ELF-1 (cell line): ENCODE results near the gene CD74.

Experiments used
- DNase-seq: peaks from one replicate; pipeline ENCODE4 v3.0.0-alpha.2; 2016; ENCODE audit warnings: low read depth, low spot score

The CD74 gene

DNA sequence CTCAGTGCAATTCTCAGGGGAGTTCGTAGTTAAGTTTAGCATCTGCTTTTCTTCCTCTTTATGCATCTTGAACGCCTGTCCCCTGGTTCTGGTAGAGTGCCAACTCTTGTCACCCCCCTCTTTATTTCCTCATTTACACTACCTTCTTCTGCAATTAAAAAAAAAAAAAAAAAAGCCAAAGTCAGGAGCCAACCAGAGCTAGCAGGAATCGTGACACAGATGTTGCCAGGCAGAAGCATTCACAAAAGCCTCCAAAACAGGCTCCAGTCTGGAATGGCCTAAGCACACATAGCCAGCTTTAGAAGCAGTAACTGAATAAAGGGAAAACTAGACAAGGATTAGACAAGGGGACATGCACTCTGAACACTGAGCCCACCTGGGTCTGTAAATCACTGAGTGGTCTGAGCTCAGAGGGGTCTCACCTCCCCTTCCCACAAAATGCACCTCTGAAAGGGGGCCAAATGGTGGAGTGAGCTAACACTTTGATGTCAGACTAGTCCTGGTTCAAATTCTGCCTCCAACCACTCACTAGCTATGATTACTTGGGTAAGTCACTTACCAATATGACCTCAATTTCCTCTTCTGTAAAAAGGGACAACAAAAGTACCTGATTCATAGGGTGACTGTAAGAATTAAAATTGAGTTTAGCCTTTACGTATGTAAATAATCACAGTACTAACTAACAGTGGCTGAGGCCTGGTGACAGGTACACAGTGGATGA is 2.0 kb downstream of the CD74 start:
- peak; percentile 68 for DNase-seq

DNA sequence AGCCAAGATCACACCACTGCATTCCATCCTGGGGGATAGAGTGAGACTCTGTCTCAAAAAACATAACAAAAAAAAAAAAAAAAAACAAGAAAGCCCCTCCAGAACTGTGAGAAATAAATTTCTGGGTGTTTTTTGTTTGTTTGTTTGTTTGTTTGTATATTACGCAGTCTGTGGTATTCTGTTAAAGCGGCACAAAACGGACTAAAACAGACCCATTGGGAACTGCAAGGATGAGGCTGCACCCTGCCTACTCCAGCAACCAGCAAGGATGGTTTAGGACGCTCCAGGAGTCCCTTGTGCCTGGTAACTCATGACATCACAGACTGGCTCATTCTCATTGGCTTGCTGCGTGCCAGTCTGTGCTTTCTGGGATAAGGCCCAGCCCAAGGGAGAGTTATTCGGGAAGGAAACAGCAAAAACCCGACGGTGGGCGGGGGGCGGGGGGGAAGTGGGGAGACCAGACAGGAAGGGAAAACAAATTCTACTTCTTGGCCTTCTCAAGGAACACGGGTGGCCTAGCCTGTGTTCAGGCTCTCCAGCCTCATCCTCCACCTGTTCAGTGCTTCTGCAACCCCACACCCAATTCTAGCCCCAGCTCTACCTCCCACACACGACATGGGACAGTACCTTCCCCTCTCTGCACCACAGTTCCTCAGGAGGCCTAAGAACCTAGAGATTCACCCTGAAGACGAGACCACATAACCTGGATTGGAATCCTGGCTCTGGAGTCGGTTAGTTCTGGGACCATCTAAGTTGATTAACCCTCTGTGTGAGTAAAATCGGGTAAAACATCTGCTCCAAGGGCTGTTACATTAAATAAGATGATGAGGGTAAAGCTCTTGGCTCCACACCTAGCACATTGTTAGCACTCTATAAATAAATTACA is 2.8 kb downstream of the CD74 start:
- peak; percentile 86 for DNase-seq

DNA sequence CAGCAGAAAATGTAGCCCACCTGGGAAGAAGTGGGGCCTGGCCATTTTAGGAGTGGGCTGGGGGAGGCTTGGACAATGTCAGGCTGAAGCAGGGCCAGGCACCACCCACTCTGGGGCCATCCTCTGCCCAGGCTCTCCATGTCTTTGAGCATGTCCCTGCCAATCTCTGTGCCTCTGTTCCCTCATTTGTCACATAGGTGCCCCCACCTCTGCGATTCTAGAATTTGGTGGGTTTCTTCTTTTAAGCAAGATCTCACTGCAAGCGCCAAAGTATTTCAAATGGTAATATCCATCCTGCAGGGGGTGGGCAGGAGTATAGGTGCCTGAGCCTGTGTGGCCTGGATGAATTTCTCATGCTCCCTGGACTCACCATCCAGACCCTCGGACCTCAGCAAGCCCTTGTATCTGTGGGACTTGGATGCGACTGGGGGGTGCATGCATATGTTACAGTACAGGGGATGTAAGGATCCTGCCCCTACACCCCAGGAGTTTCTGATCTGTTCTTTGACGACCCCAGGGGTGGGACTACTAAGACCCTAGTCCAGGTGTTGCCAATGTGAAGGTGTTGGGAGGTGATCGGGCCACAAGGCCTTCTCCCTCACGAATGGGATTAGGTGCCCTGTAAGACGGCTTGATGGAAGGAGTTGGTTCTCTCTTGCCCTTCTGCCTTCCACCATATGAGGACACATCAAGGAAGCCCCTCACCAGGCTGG is 4.3 kb downstream of the CD74 start:
- DNase-seq = no peak

DNA sequence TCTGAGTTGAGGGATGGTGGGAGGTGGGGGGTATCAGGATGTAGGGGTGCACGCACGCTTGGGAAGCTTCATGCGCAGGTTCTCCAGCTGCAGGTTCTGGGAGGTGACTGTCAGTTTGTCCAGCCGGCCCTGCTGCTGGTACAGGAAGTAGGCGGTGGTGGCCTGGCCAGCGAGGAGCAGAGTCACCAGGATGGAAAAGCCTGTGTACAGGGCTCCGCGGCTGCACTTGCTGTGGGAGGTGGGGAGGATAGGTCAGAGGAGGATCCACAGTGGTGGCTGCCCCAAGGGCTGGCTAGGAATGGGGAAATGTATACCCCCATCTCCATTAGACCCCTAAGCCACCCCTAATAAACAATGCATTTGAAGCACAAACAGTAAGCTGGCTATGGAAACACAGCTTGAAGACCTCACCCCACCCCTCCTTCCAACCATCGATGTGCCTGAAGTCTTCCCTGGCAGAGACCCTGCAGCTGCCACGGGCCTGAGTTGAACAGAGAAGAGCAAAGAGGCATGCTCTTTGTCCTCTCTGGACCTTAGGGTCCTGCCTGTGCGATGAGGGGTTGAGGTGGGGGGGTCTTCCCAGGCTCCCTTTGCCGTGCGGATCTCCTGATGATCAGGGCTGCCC is 5.5 kb downstream of the CD74 start:
- DNase-seq = no peak

DNA sequence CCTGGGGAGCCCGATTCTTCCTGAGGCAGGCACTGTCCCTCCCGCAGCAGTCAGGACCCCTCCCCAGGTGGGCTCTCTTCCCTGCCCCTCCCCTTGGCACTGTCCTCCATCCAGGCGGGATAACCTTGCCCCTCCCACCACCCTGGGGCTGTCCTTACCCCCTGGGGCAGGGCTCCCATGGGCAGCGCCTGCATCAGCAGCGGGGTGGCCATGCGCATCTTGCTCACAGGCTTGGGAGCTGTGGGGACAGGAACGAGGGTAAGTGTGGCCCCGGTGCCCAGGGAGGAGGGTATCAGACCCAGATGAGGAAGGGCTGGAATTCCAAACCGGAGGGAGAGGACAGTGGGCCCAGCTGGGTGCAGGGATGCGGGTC is 6.0 kb downstream of the CD74 start:
- no peak for DNase-seq

DNA sequence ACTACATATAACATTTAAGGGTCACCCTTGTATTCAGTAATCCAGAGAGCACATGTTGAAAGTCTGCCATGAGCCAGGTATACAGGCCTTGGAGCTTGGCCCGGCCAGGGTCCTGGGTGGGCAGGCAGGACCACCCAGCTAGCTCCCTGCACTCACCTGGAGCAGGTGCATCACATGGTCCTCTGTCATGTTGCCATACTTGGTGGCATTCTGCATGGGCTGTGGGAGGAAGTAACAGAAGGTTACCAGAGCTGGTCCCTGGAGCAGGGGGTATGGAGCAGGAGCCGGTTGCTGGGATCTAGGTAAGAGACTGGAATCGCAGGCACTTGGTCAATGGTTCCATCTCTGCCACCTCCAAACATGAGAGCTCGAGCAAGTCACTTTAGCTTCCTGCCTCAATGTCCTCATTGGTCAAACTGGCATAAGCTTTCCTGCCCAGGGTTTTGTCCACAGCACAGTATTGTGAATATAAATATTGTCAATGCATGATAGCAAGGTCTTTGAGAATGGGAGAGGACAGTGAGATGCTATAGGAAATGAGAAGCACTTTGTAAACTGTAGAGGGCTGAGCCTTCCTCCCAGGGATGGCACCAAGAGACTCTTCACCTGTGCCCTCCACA is 6.5 kb downstream of the CD74 start:
- DNase-seq = no peak

DNA sequence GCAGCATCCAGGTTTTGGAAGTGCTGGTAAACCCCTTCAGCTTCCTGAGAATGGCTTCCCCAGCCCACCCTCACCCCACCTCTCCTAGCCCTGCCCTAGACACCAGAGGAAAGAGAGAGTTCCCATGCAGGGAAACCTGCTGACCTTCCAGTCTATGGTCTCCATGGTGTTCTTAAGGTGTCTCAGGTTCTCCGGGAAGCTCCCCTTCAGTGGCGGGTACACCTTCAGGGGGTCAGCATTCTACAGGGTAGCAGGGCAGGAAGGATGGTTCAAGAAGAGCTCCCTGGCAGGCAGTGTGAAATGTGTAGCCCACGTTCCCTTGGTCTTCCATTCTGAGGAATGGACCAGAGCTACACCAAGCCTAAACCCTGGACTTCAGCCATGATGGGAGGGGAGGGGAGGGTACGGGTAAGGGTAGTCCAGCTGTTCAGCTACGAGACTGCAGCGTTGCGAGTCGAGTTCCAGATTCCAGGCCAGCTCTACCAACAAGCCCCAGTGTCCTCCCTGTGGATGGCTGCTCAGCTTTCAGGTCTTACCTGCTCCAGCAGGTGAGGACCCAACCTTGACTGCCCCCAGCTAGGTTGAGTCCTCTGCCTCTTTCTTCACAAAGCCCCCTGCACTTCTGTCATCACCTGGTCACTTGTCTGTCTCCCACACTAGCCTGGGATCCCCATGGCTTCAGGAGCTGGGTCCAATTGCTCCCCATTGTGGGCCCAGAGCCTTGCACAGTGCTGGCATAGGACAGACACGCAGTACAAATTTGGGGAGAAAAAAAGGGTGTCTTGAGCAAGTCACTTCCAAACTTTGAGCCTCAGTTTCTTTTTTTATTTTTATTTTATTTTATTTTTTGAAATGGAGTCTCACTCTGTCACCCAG is 7.5 kb downstream of the CD74 start:
- no peak for DNase-seq

DNA sequence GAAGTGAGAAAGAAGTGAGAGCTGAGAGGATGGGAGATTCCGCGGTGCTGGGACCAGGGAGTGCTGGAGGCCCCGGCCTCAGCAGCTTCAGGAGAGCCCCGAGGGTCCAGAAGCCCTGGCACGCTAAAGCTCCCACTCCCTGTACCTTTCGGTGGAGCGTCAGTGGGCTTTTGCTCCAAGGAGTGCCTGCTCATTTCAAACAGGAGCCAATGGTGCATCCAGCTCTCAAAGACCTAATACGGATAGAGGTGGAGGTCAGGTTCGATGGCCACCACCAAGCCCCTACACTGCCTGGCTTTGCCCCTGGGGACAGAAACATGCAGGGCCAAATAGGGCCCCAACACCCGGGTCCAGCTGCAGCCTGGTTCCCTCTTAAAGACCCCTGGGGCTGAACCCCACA is 8.2 kb downstream of the CD74 start:
- DNase-seq = no peak

DNA sequence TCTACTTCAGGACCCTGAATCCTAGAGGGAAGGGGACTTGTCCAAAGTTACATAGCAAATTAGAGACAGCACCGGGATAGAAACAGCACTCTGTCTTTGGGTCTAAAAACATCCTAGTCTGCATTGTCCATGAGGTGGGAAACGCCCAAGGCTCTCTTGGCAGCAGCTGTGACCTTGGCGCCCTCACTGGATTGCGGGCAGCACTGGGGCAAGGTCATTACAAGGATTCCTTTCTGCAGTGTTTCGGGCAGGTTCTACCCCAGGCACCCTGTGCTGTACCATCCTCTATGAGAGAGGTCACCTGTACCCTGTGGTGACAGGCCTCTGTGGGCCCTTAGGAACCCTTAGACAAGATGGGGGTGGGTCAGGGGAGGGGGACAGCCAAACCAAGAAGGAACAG is 8.6 kb downstream of the CD74 start:
- DNase-seq = no peak

DNA sequence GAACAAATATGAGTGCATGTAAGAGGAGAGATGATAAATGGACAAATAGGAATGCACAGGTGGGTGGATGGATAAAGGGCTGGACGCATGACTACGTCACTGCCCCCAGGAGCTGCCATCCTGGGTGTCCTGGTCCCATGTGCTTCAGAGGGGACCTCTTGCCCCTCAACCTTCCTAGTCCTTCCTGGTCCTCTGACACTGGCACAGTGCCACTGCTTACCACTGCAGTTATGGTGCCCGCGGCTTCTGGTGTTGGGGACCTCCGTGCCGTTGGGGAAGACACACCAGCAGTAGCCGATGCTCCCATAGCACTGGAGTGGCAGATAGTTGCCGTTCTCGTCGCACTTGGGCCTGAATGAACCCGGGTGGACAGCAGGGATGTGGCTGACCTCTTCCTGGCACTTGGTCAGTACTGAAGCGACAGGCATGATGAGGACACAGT is 9.8 kb downstream of the CD74 start:
- DNase-seq = no peak

DNA sequence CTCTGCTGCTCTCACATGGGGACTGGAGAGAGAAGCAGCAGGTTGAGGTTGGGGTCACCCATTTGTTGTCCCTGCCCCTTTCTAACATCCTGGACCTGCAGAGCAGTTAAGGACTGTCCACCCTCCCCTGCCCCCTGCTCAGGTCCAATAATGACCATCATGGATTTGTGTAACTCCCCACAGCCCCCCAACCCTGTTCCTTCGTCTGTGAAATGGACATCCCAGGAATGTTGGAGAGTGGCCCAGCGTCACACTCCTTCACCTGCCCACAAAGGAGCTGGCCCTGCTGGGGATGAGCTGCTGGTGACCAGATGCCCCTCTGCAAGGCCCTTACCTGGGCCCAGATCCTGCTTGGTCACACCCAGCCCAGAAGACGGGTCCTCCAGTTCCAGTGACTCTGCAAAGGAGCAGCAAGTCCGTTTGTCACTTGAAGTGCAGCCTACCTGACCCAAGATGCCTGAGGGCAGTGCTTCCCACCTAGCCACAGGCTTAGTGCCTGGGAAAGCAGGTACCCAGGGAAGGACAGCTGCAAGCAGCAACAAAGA is 10.4 kb downstream of the CD74 start:
- no peak for DNase-seq

DNA sequence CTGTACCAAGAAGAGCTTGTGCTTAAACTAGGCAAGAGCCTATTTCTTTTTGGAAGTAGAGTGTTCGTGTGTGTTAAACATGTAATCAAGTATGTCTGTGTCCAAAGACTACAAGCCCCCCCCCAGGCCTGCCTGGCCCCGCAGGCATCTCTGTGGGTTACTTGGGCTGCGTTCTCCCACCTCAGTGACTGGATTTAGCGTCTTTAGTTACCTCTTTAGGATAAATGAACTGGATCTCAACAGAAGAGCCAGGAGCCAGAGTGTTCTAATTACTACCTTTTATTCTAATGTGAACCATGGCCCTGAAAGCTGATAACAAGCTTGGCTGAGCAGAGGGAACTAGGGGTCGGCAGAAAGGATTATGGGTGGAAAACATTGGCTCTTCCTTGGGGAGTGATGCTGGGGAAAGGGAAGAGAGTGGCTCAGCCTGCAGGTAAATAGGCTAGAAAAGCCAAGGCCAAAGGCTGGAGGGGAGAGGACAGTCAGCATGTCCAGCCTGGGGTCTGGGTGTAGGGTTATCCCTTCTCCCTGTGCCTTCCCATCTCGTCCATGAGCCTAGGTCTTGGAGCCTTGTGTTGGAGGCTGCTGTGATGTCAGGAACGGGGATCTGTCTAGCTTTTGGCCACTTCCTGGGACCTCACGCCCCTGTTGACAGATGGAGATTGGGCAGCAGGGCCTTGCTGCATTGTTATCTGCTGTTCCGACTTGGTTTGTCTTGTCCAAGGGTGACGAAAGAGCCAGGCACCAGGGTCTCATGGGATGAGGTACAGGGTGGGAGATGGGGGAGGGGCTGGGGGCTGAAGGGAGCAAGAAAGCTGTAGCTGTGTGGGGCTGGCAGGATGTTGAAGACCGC is 11.1 kb downstream of the CD74 start:
- DNase-seq = no peak

DNA sequence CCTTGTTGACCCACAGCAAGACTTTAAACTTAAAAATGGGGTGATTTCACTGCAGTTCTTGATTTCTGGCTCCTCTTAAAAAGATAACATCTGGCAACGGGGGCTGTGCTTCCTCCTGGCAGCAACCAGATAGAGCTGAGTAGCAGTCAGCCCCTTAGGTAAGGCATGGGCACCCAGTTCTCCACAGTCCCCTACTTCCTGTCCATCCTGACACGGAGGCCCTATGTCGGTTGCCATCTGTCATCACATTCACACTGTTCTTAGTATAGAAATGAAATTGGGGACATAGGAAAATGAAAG is 11.7 kb downstream of the CD74 start:
- no peak for DNase-seq

DNA sequence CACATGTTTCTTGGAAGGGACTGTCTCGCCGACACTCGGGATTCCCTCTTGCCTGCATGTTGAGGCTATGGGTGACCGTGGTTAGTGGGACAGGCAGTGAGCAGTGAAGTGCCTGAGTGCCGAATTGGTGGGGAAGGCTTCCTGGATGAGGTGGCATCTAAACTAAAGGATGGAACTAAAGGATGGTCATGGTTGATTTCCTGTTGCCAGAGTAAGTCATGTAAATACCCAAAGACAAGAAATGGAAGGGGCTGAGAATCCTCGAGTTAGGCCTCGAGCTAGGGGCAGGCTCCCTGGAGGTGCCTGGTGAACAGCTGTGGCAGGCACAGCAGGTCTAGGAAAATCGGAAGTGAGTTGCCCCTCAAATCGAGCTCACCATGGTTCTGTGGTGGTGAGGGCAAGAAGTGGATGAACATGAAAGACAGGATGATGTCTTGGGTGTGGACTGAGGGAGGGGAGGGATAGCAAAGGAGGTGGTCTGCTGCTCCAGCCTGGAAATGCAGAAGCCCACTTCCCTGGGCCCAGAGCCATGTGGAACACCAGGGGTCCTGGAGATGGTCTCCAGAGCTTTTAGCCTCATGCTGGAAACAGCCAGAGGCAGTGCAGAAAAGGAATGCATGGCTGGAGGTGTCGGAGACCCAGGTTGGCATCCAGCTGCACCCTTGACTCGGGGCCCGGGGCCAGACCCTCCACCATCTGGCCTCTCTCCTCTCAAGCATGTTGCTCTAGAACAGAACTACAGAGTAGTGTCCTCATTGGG is 12.2 kb downstream of the CD74 start:
- DNase-seq = no peak

DNA sequence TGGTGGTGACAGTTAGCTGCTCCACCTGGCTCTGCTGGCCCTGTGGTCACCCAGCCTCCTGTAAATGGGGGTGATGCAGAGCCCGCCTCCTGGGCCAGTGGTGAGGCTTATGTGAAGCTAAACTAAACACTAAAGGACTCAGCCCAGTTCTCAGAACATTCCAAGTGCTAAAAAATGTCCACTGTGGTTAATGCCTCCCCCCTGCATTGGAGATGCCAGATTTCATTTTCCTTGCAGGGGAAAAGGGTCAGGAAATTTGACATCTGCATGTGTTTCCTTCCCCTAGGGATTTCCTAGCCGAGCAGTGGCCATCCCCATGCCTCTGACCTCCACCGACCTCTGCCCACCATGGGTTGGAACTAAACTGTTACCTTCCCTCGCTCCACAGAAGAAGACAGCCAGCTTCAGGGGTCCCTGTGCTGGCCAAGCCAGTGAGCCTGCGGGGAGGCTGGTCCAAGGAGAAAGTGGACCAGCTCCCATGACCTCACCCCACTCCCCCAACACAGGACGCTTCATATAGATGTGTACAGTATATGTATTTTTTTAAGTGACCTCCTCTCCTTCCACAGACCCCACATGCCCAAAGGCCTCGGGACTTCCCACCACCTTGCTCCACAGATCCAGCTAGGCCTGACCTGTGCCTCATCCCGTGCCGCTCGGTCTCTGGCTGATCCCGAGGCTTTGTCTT is 13.0 kb downstream of the CD74 start:
- no peak for DNase-seq

DNA sequence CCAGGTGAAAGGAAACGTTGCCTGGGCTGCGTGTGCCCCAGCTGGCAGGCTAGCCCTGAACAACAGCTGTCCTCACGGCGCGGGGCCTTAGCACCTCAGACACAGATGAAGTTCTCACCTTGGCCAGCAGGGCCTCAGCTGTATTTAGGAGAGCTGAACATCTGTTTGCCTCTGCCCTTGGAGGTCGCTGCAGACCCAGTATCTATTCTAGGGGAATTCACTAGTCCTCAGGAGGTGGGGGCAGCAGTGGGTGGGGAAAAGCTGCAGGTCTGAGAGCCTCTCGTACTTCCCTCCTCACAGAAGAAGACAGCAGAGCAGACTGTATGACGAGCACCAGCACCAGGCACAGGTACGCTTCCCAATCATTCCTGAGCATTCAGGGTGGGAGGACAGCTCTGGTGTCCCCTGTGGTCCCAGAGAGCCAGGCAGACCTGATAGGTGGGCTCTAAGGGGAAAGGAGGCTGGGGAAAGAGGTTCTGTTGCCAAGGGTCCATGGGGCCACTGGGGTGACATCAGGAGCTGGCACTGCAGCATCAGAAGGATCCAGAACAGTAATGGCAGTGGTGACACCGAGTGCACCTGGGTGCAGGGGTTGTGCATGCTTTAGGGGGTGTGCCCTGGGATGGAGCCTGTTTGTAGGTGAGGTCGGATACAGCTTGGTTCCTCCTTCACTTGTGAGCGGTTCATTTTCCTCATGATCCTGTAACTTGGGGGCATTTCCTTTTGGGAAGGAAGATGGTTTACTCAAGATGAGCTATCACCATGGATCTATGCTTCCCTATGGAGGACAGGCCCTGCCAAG is 13.8 kb downstream of the CD74 start:
- peak; percentile 62 for DNase-seq
